Measurements from ENCODE around the gene TMEM203. TPM values are rescaled to one million over a fixed set of nuclear protein-coding genes. Genes with fewer than 3 reads are reported as not detected.

TMEM203 gene
- polyA plus RNA-seq, 1 of the 3 experiments (the other 2 are of a cell fraction): 55.6 TPM

DNA sequence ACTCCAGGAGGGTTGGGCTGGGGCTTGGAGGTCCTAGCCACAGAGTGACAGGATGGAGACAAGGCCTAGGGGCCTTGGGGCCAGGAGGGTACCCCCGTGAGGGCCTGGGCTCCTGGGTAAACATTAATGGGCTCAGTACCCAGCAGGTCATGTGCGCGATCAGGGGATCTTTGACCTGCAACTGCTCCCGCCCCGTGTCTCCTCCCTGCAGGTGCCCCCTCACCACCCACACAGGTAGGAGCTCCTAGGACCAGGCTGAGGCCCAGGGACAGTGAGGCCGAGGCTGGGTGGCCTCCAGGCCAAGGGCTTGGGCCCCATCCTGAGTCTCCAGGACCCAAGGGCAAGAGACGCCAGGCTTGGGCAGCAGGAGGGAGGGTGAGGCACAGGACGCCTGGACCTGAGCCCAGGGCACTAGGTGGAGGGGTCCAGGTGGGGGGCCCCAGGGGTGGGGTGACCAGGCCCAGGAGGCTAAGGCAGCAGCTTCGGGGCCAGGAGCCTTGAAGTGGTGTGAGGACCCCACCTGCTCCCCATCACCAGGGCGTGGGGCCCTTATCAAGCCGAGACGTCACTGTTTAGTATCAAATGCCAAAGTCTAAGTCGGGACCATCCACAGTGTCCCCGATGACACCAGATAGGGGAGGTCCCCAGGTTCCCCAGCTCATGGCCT lies 25.4 kb upstream of the TMEM203 start, which contains the start of gene SLC34A3 (continued):
- TF ChIP-seq, protein P1, sequence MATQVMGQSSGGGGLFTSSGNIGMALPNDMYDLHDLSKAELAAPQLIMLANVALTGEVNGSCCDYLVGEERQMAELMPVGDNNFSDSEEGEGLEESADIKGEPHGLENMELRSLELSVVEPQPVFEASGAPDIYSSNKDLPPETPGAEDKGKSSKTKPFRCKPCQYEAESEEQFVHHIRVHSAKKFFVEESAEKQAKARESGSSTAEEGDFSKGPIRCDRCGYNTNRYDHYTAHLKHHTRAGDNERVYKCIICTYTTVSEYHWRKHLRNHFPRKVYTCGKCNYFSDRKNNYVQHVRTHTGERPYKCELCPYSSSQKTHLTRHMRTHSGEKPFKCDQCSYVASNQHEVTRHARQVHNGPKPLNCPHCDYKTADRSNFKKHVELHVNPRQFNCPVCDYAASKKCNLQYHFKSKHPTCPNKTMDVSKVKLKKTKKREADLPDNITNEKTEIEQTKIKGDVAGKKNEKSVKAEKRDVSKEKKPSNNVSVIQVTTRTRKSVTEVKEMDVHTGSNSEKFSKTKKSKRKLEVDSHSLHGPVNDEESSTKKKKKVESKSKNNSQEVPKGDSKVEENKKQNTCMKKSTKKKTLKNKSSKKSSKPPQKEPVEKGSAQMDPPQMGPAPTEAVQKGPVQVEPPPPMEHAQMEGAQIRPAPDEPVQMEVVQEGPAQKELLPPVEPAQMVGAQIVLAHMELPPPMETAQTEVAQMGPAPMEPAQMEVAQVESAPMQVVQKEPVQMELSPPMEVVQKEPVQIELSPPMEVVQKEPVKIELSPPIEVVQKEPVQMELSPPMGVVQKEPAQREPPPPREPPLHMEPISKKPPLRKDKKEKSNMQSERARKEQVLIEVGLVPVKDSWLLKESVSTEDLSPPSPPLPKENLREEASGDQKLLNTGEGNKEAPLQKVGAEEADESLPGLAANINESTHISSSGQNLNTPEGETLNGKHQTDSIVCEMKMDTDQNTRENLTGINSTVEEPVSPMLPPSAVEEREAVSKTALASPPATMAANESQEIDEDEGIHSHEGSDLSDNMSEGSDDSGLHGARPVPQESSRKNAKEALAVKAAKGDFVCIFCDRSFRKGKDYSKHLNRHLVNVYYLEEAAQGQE (IDR thresholded peaks at IDR 0.05; ENCODE audit: low read depth, low read length): no peak

DNA sequence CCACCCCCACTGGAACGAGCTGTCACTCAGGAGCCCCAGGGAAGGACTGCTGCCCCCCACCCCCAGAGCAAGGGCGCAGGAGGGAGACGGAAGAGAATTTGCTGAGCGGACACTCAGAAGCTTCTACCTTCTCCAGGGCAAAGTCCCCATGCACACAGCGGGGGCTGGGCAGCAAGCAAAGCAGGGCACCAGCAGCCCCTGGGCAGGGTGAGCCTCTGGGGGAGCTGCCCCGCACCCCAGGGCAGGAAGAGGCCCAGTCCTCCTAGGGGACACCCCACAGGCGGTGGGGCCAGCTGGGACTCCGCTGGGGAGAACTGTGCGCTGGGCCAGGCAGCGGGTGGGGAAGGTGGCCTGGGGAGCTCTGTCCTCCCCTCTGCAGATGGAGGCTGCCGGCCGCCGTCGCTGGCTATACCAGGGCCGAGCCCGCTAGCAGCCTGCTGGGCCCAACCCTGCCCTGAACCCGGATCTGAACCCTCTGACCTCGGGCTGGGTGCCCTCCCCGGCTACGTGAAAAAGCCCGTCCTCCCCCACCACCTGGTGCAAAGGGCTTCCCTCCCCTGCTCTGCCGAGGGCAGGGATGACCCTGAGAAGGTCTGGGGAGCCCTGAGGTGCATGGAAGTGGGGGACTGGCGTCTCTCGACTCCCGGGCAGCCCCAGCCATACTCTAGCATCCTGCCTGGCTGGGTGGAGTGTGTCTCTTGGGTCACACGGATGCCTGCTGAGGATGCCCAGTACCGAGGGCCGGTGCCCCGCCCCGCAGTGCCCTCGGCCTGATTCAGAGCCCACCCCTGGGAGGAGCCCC lies 24.7 kb upstream of the TMEM203 start:
- Histone ChIP-seq H3K4me3 (ENCODE audit: low read depth in 2 of 2, low read length in 1 of 2) (no peak overlapping the region), H3K9me3 (no peaks in the 10 kb centered on the region), H3K4me1 (ENCODE audit: control insufficient read depth in 1 of 2, insufficient read depth in 2 of 2, low read depth in 1 of 2, low read length in 1 of 2) (peaks cover 0 to 41% of the 10 kb centered on the region in 2 experiments; a peak in 1 of 4 replicates), H3K79me2 (ENCODE audit: insufficient read depth) (no peaks in the 10 kb centered on the region), H3K36me3 (replicated peaks in 1 of 2; ENCODE audit: control insufficient read depth in 1 of 2, insufficient read depth in 2 of 2, low read length in 1 of 2) (no peaks in the 10 kb centered on the region), H3K27me3 (ENCODE audit: insufficient read depth) (no peaks in the 10 kb centered on the region), H3F3A (replicated peaks; ENCODE audit: insufficient read depth) (peaks cover 16% of the 10 kb centered on the region), H3K27ac (ENCODE audit: low read depth in 2 of 2, low read length in 1 of 2) (no peak overlapping the region; a peak in 1 of 4 replicates), H3K9me2 (no peaks in the 10 kb centered on the region), H2AFZ (ENCODE audit: low read depth) (no peak overlapping the region), H3K4me2 (no peak overlapping the region), H4K20me1 (ENCODE audit: insufficient read depth) (no peaks in the 10 kb centered on the region), H3K9ac (no peak overlapping the region)
- 58% methylated on average over 8 of the region's 31 CpGs for WGBS (ENCODE audit: low lambda C conversion rate)
- ChIA-PET CTCF (interaction anchor here (0.9 to 1.5 kb wide), 3 partner anchors 163 to 195 kb away, joined by 3 to 5 read pairs (median 3); no protein-coding TSS in a partner anchor), POLR2A (interaction anchor here (1.2 kb wide), 1 partner anchor 115 kb away, joined by 3 read pairs; no protein-coding TSS in a partner anchor)
- DNase-seq: no peak
- TF ChIP-seq TCF12 (IDR thresholded peaks at IDR 0.05): no peak
- no peak for TF ChIP-seq YY1 (IDR thresholded peaks at IDR 0.05; ENCODE audit: low read depth)
- TF ChIP-seq, protein P1 (IDR thresholded peaks at IDR 0.05; ENCODE audit: low read depth, low read length): no peak
- no peak for TF ChIP-seq TAF1 (IDR thresholded peaks at IDR 0.05; ENCODE audit: borderline replicate concordance, low read depth, low read length)
- TF ChIP-seq NRF1 (IDR thresholded peaks at IDR 0.05; ENCODE audit: low read depth, low read length): no peak
- no peak for TF ChIP-seq FOXM1 (IDR thresholded peaks at IDR 0.05; ENCODE audit: low read depth)
- TF ChIP-seq MXI1 (IDR thresholded peaks at IDR 0.05; ENCODE audit: low read depth, low read length): no peak
- TF ChIP-seq RXRA (IDR thresholded peaks at IDR 0.05; ENCODE audit: borderline replicate concordance, low read depth): no peak
- no peak for TF ChIP-seq EP300 (IDR thresholded peaks at IDR 0.05; ENCODE audit: borderline replicate concordance in 1 of 2, low read depth in 1 of 2, low read length in 1 of 2)
- no peak for TF ChIP-seq NFIC (IDR thresholded peaks at IDR 0.05; ENCODE audit: borderline replicate concordance)
